H1 (cell line): ENCODE results near the gene PRICKLE3. TPM values are rescaled to one million over a fixed set of nuclear protein-coding genes. Genes with fewer than 3 reads are reported as not detected.

ENCODE experiments used
- CTCF ChIA-PET: fragments of 300-600 bp; sonication (Branson Sonifier 250); formaldehyde crosslinking; loops from one replicate; lab custom pipeline; 2021; ENCODE audit not compliant: partially characterized antibody; lab: Charles Lee
- POLR2A ChIA-PET: fragments of 300-600 bp; sonication (Branson Sonifier 250); formaldehyde crosslinking; loops from one replicate; lab custom pipeline; 2021; ENCODE audit warnings: inconsistent platforms; ENCODE audit not compliant: partially characterized antibody; lab: Charles Lee
- DNase-seq, 2 experiments: peaks; one replicate each; pipeline versions ENCODE4 v3.0.0 to v3.0.0-alpha.2; 2010 to 2022; ENCODE audit warnings: low spot score in 2 of 2, low read depth in 1 of 2, mixed read lengths in 1 of 2
- FAIRE-seq: peaks from 2 replicates; lab custom pipeline; 2011; peaks lifted over from hg19 to GRCh38; lab: Jason Lieb, UNC
- H2AFZ ChIP-seq: 2 replicates; pipeline ENCODE4 v1.8.1; 2012; ENCODE audit warnings: low read length, inconsistent platforms
- H2AK5ac ChIP-seq: 2 replicates; pipeline ENCODE4 v1.6.1; 2013; ENCODE audit warnings: low read depth, low read length
- H2BK120ac ChIP-seq: replicated peaks from 2 replicates; pipeline ENCODE3; 2013; ENCODE audit warnings: low read depth, low read length, inconsistent platforms
- H2BK12ac ChIP-seq: 2 replicates; pipeline ENCODE4 v1.6.1; 2013; ENCODE audit warnings: low read depth, low read length
- H2BK15ac ChIP-seq: 2 replicates; pipeline ENCODE4 v1.6.1; 2013; ENCODE audit warnings: low read length
- H2BK20ac ChIP-seq: 2 replicates; pipeline ENCODE4 v1.6.1; 2013; ENCODE audit warnings: low read length
- H2BK5ac ChIP-seq: 2 replicates; pipeline ENCODE4 v1.6.1; 2013; ENCODE audit warnings: low read depth, low read length
- H3K14ac ChIP-seq: 2 replicates; pipeline ENCODE4 v1.6.1; 2013; ENCODE audit warnings: inconsistent platforms; ENCODE audit not compliant: insufficient read length
- H3K18ac ChIP-seq: 2 replicates; pipeline ENCODE4 v1.6.1; 2013; ENCODE audit warnings: low read length; ENCODE audit errors: extremely low read depth
- H3K23ac ChIP-seq: 2 replicates; pipeline ENCODE4 v1.6.1; 2013; ENCODE audit warnings: inconsistent platforms; ENCODE audit not compliant: insufficient read length
- H3K23me2 ChIP-seq: 2 replicates; pipeline ENCODE4 v1.6.1; 2013; ENCODE audit warnings: low read depth, low read length
- H3K27ac ChIP-seq: 2 replicates; pipeline ENCODE4 v1.6.1; 2011; ENCODE audit warnings: low read depth, low read length, inconsistent platforms
- H3K27me3 ChIP-seq, 4 experiments: replicated peaks in 1 of 4; 1 replicate in 1 of 4; 2 replicates in 3 of 4; pipeline versions ENCODE4 v1.6.1 to v1.8.1; 2011 to 2013; ENCODE audit warnings: low read length in 3 of 4, mild to moderate bottlenecking in 3 of 4, inconsistent platforms in 2 of 4, mixed read lengths in 2 of 4, moderate library complexity in 1 of 4; ENCODE audit not compliant: control insufficient read depth in 3 of 4, insufficient read depth in 3 of 4; ENCODE audit errors: extremely low read depth in 1 of 4
- H3K36me3 ChIP-seq, 4 experiments: 2 replicates each; pipeline versions ENCODE4 v1.6.1 to v1.8.1; 2011 to 2013; ENCODE audit warnings: mild to moderate bottlenecking in 4 of 4, low read length in 3 of 4, moderate library complexity in 2 of 4, control low read depth in 1 of 4, inconsistent platforms in 1 of 4; ENCODE audit not compliant: insufficient read depth in 4 of 4, control insufficient read depth in 2 of 4
- H3K4ac ChIP-seq: replicated peaks from 2 replicates; pipeline ENCODE3; 2013; ENCODE audit warnings: low read length, low read depth, mixed read lengths, inconsistent platforms; ENCODE audit not compliant: insufficient read length
- H3K4me1 ChIP-seq, 4 experiments: replicated peaks in 1 of 4; 1 replicate in 1 of 4; 2 replicates in 3 of 4; pipeline versions ENCODE4 v1.6.1 to v1.8.1; 2011 to 2013; ENCODE audit warnings: low read length in 3 of 4, inconsistent platforms in 2 of 4, mixed read lengths in 1 of 4; ENCODE audit not compliant: insufficient read depth in 4 of 4, control insufficient read depth in 3 of 4
- H3K4me2 ChIP-seq, 2 experiments: 2 replicates each; pipeline versions ENCODE4 v1.6.1 to v1.8.1; 2011 to 2013; ENCODE audit warnings: low read depth in 2 of 2, low read length in 2 of 2, control low read depth in 1 of 2, inconsistent platforms in 1 of 2, mild to moderate bottlenecking in 1 of 2; ENCODE audit not compliant: insufficient read depth in 1 of 2
- H3K4me3 ChIP-seq, 4 experiments: fragments of 200-600, 300-600 bp in 1 of 4; sonication (generic), shearing (Covaris generic), sonication (Bioruptor Twin) in 1 of 4; 2 replicates each; pipeline versions ENCODE4 v1.5.1 to v1.8.1; 2011 to 2016; ENCODE audit warnings: low read length in 4 of 4, low read depth in 3 of 4, control low read depth in 2 of 4, inconsistent platforms in 2 of 4, mild to moderate bottlenecking in 2 of 4, mixed read lengths in 1 of 4, moderate library complexity in 1 of 4; ENCODE audit not compliant: insufficient read depth in 2 of 4; ENCODE audit errors: extremely low read depth in 1 of 4
- H3K56ac ChIP-seq: replicated peaks from 2 replicates; pipeline ENCODE3; 2013; ENCODE audit warnings: low read depth, mild to moderate bottlenecking, mixed read lengths, low read length, inconsistent platforms; ENCODE audit not compliant: insufficient read length
- H3K79me1 ChIP-seq: 2 replicates; pipeline ENCODE4 v1.6.1; 2013; ENCODE audit warnings: low read depth, low read length, control low read depth
- H3K79me2 ChIP-seq, 2 experiments: 2 replicates each; pipeline versions ENCODE4 v1.6.1 to v1.8.1; 2012 to 2013; ENCODE audit warnings: low read length in 2 of 2, mild to moderate bottlenecking in 2 of 2, inconsistent platforms in 1 of 2; ENCODE audit not compliant: insufficient read depth in 2 of 2, control insufficient read depth in 1 of 2
- H3K9ac ChIP-seq, 4 experiments: replicated peaks in 1 of 4; 1 replicate in 1 of 4; 2 replicates in 3 of 4; pipeline versions ENCODE4 v1.6.1 to v1.8.1; 2011 to 2013; ENCODE audit warnings: low read depth in 3 of 4, low read length in 3 of 4, control low read depth in 2 of 4, mild to moderate bottlenecking in 2 of 4, moderate library complexity in 2 of 4, inconsistent platforms in 1 of 4; ENCODE audit errors: extremely low read depth in 1 of 4
- H3K9me3 ChIP-seq, 2 experiments: 2 replicates each; pipeline versions ENCODE4 v1.6.1 to v1.8.1; 2012 to 2013; ENCODE audit warnings: mild to moderate bottlenecking in 2 of 2, moderate library complexity in 2 of 2, control low read depth in 1 of 2, inconsistent platforms in 1 of 2, low read depth in 1 of 2, low read length in 1 of 2, mixed read lengths in 1 of 2; ENCODE audit not compliant: insufficient read depth in 2 of 2
- H4K20me1 ChIP-seq, 2 experiments: replicated peaks in 1 of 2; 2 replicates each; pipeline versions ENCODE3 to v1.8.1; 2011 to 2013; ENCODE audit warnings: inconsistent platforms in 2 of 2, low read length in 2 of 2, mild to moderate bottlenecking in 1 of 2; ENCODE audit not compliant: insufficient read depth in 2 of 2, control insufficient read depth in 1 of 2
- H4K5ac ChIP-seq: 2 replicates; pipeline ENCODE4 v1.6.1; 2013; ENCODE audit warnings: low read length, low read depth, mixed read lengths, inconsistent platforms; ENCODE audit not compliant: insufficient read length
- H4K8ac ChIP-seq: 2 replicates; pipeline ENCODE4 v1.8.0; 2013; ENCODE audit warnings: mild to moderate bottlenecking, moderate library complexity, low read length, inconsistent platforms; ENCODE audit not compliant: insufficient read depth; ENCODE audit errors: extremely low read depth
- H4K91ac ChIP-seq: replicated peaks from 2 replicates; pipeline ENCODE3; 2013; ENCODE audit warnings: low read length, mixed read lengths, inconsistent platforms; ENCODE audit not compliant: insufficient read length
- BCL11A ChIP-seq, 2 experiments: IDR thresholded peaks; one replicate each; pipeline ENCODE4 v1.6.1; 2011; ENCODE audit warnings: low read depth in 2 of 2, low read length in 2 of 2, mild to moderate bottlenecking in 2 of 2
- JUN ChIP-seq: IDR thresholded peaks from 2 replicates; pipeline ENCODE4 v1.6.1; 2011; ENCODE audit warnings: low read depth, mild to moderate bottlenecking, improper control_type of control experiment, low read length
- KDM4A ChIP-seq: IDR thresholded peaks from one replicate; pipeline ENCODE4 v1.7.1; 2012; ENCODE audit warnings: low read depth, mild to moderate bottlenecking, moderate library complexity, low read length, inconsistent platforms; ENCODE audit not compliant: severe bottlenecking
- WGBS, 2 experiments: shearing (Covaris generic) in 1 of 2; methylation state at CpG; one replicate each; pipeline versions ENCODE4 v1.1.6 to v1.1.7; 2013 to 2015; ENCODE audit warnings: low lambda C conversion rate in 2 of 2, mixed read lengths in 2 of 2, inconsistent platforms in 1 of 2, low coverage in 1 of 2, missing lambda C conversion rate in 1 of 2; ENCODE audit not compliant: insufficient replicate concordance in 2 of 2, insufficient coverage in 1 of 2, insufficient read length in 1 of 2; ENCODE audit errors: extremely low coverage in 1 of 2, missing lambda C conversion rate in 1 of 2; 5-methylcytosine and 5-hydroxymethylcytosine counted together
- polyA plus RNA-seq, 7 experiments: library from polyadenylated mRNA; depleted of rRNA in 3 of 7; stranded (reverse) in 5 of 7; unstranded in 2 of 7; fragments of >200 nt in 5 of 7; fragments of 200-250 nt in 2 of 7; gene quantifications; 1 replicate in 5 of 7; 2 replicates in 1 of 7; 4 replicates in 1 of 7; pipeline versions ENCODE4 v1.2.1 to v1.2.3, GENCODE V29; 2011 to 2013; ENCODE audit warnings: missing spikeins in 2 of 7, mixed read lengths in 2 of 7
- total RNA-seq: library from RNA; stranded (reverse); fragmentation: NEBNext Ultra II Directional; extraction: Animal tissue kit (Norgen Biotek cat#: 25700); gene quantifications from 2 replicates; pipeline ENCODE4 v1.2.1, GENCODE V29; 2021

PRICKLE3 gene
- total and polyA plus RNA-seq, 2 of the 8 experiments (the other 6 are each of a cell fraction or from before 2014, with no cell fraction given), result 9.1 to 10.6 TPM

DNA sequence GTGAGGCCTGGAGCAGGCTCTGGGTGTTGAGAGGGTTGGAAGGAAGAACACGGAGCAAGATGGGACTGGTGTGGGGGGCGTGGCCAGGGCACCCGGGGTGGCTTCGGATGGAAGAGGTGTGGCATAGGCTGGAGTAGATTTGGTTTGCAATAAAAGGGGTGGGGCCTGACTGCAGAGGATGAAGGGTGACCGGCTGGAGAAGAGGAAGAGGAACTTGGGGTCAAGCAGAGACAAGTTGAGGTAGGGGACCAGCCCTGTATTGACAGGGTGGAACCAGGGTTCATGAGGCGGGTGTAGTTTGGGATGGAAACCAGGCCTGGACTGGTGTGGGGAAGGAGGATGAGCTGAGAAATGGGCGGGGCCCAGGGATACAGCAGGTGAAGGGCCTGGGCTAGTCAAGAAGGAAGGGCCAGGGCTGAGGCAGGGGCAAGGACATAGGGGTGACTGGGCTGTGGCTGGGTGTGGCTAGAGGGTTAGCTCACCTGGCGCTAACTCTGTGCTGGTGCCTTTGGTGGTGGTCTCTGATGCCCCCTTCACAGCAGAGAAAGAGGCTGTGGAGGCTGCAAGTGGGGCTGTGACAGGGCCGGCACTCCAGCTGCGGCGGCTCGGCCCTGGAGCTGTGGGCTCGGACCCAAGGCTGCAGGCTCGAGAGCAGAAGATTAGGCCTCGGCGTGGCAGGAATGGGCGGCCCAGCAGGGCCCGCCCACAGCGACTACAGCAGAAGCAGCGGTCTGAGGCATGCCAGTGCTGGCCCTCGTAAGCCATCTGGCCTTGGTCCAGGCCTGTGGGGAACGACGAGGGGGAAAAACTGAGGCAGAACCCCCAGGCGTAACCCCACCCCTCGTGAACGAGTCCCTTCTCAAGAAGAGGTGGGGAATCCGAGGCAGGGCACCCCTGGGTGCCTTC, 9.5 kb downstream of the PRICKLE3 start:
- no peak overlapping the region for H4K5ac ChIP-seq
- no peak for DNase-seq
- ChIA-PET POLR2A (interaction anchor here (1.4 kb wide), 1 partner anchor 16 kb away, joined by 3 read pairs; no protein-coding TSS in a partner anchor), CTCF (interaction anchor here (1.5 kb wide), 1 partner anchor 34 kb away, joined by 6 read pairs; no protein-coding TSS in a partner anchor)
- H2AFZ ChIP-seq, result no peak overlapping the region
- WGBS, 2 experiments, result 92% methylated on average over 18 of the region's 27 CpGs; no CpG with 5 or more reads in 1 of the 2 experiments
- no peak overlapping the region for H2BK15ac ChIP-seq
- no peak overlapping the region for H2AK5ac ChIP-seq
- peaks cover 0 to 5% of the 10 kb centered on the region in 2 experiments for H4K20me1 ChIP-seq
- no peak overlapping the region for H3K9ac ChIP-seq
- H3K36me3 ChIP-seq, result peaks cover 0 to 12% (median 4%) of the 10 kb centered on the region in 4 experiments; a peak in 5 of 8 replicates
- H3K79me2 ChIP-seq, result no peaks in the 10 kb centered on the region
- no peak overlapping the region for H3K27ac ChIP-seq
- H3K14ac ChIP-seq, result no peak overlapping the region
- no peak overlapping the region for H3K18ac ChIP-seq
- TF ChIP-seq JUN (no peak), KDM4A (no peak), BCL11A (IDR thresholded peaks at IDR 0.05; ENCODE audit: low read depth in 2 of 2, low read length in 2 of 2) (no peak)
- no peak overlapping the region for H3K4me3 ChIP-seq
- H3K79me1 ChIP-seq, result no peaks in the 10 kb centered on the region
- peaks cover 0 to 6% (median 3%) of the 10 kb centered on the region in 4 experiments; a peak in 5 of 7 replicates for H3K27me3 ChIP-seq
- H2BK20ac ChIP-seq, result no peak overlapping the region
- no peak overlapping the region for H3K56ac ChIP-seq
- no peak overlapping the region for H2BK120ac ChIP-seq
- no peak overlapping the region for H4K8ac ChIP-seq
- no peaks in the 10 kb centered on the region for H3K4me1 ChIP-seq
- no peak overlapping the region for H3K23ac ChIP-seq
- H3K23me2 ChIP-seq, result peaks cover 5% of the 10 kb centered on the region; the same call in 1 of the 2 replicates
- no peak overlapping the region for H2BK5ac ChIP-seq
- no peak overlapping the region for H3K4ac ChIP-seq
- no peak overlapping the region for H3K4me2 ChIP-seq
- no peak overlapping the region for H4K91ac ChIP-seq
- no peak for FAIRE-seq
- no peaks in the 10 kb centered on the region for H3K9me3 ChIP-seq
- H2BK12ac ChIP-seq, result no peak overlapping the region
